Measurements from ENCODE around the gene ANKRD33B. TPM values are rescaled to one million over a fixed set of nuclear protein-coding genes. Genes with fewer than 3 reads are reported as not detected.

ANKRD33B gene
- total RNA-seq, 1 donor from 2014 or later, result 170 TPM

DNA sequence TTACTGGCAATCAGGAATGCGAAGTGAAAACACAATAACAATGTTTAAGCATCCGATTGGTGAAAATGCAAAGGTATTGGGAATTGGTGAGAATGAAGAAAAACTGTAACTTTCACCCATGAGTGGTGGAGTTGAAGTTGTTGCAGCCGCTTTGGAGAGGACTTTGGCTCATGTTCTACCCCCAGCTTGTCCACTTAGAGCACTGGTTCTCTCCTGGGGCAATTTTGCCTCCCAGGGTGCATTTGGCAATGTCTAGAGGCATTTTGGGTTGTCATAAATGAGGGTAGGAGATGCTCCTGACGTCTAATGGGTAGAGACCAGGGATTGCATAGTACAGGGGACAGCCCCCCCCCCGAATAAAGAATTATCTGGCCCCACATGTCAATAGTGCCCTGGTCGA is 46.2 kb downstream of the ANKRD33B start:
- Mint-ChIP-seq H3K27ac (no peak overlapping the region), H3K4me1 (peaks cover 83% of the 10 kb centered on the region), H3K4me3 (no peak overlapping the region), H3K27me3 (no peaks in the 10 kb centered on the region), H3K36me3 (ENCODE audit: low read depth) (peaks cover 13% of the 10 kb centered on the region), H3K9me3 (no peaks in the 10 kb centered on the region)
- ATAC-seq (ENCODE audit: low read depth) (no peak), DNase-seq (no peak)
- ChIA-PET POLR2A (interaction anchor here (0.6 to 1.2 kb wide), 2 partner anchors 11 to 45 kb away, joined by 4 to 5 read pairs; no protein-coding TSS in a partner anchor), CTCF (interaction anchor here (0.8 kb wide), 1 partner anchor 21 kb away, joined by 3 read pairs; no protein-coding TSS in a partner anchor)
- intact Hi-C loops (cut with micrococcal nuclease), result no loop called here
- TF ChIP-seq, protein P1, sequence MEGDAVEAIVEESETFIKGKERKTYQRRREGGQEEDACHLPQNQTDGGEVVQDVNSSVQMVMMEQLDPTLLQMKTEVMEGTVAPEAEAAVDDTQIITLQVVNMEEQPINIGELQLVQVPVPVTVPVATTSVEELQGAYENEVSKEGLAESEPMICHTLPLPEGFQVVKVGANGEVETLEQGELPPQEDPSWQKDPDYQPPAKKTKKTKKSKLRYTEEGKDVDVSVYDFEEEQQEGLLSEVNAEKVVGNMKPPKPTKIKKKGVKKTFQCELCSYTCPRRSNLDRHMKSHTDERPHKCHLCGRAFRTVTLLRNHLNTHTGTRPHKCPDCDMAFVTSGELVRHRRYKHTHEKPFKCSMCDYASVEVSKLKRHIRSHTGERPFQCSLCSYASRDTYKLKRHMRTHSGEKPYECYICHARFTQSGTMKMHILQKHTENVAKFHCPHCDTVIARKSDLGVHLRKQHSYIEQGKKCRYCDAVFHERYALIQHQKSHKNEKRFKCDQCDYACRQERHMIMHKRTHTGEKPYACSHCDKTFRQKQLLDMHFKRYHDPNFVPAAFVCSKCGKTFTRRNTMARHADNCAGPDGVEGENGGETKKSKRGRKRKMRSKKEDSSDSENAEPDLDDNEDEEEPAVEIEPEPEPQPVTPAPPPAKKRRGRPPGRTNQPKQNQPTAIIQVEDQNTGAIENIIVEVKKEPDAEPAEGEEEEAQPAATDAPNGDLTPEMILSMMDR (IDR thresholded peaks at IDR 0.05), result no peak

DNA sequence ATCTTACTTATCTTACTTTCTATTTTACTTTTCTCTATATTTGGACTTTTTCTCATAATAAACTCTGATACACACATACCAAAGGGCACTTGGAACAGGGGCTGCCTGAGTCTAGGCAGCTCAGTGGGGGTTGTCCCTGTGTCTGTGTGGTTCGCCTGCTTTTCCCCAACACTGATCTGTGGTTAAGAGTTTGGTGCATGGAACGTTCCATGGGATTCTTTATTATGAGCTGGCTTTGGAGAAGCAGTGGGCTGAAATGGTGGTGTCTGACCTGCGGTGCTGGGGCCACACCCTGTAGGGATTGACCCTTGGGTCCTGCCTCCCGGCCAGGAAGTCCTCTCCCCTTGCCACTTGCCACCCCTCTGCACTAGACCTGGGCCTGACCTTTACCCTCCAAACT is 47.4 kb downstream of the ANKRD33B start:
- TF ChIP-seq, protein P1 (IDR thresholded peaks at IDR 0.05), result no peak
- POLR2A ChIA-PET, result interaction anchor here (1.2 kb wide), 1 partner anchor 46 kb away, joined by 5 read pairs; no protein-coding TSS in a partner anchor
- Mint-ChIP-seq H3K27ac (no peak overlapping the region), H3K4me3 (no peak overlapping the region), H3K36me3 (ENCODE audit: low read depth) (peaks cover 8% of the 10 kb centered on the region), H3K4me1 (peaks cover 73% of the 10 kb centered on the region), H3K27me3 (no peaks in the 10 kb centered on the region), H3K9me3 (no peaks in the 10 kb centered on the region)
- intact Hi-C loops (cut with micrococcal nuclease), result no loop called here
- ATAC-seq (ENCODE audit: low read depth), result no peak
- DNase-seq, result no peak
- CTCF ChIA-PET, result interaction anchor here (1.3 kb wide), 1 partner anchor 16 kb away, joined by 4 read pairs; no protein-coding TSS in a partner anchor

DNA sequence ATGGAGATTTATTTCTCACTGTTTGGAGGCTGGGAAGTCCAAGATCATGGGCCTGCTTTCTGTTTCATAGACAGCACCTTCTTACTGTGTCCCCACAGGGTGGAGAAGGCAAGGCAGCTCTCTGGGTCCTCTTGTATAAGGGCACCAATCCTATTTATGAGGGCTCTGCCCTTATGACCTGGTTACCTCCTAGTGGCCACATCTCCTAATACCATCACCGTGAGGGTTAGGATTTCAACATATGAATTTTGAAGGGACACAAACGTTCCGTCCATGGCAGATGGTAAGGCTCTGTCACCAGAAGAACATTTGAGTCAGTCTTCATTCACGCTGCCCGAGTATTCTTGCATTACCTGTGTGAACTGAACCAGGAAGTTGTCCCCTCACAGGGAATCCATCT is 48.4 kb downstream of the ANKRD33B start:
- H3K9me3 Mint-ChIP-seq, result no peaks in the 10 kb centered on the region
- peak overlapping the region; percentile 3 for H3K4me3 Mint-ChIP-seq
- H3K27me3 Mint-ChIP-seq, result no peaks in the 10 kb centered on the region
- intact Hi-C loops (cut with micrococcal nuclease), result no loop called here
- ChIA-PET POLR2A (no interaction called here), CTCF (no interaction called here)
- DNase-seq, result no peak
- peaks cover 65% of the 10 kb centered on the region for H3K4me1 Mint-ChIP-seq
- peak overlapping the region; percentile 35 for H3K27ac Mint-ChIP-seq
- TF ChIP-seq, protein P1 (IDR thresholded peaks at IDR 0.05), result no peak
- ATAC-seq (ENCODE audit: low read depth), result no peak
- H3K36me3 Mint-ChIP-seq (ENCODE audit: low read depth), result peaks cover 10% of the 10 kb centered on the region

DNA sequence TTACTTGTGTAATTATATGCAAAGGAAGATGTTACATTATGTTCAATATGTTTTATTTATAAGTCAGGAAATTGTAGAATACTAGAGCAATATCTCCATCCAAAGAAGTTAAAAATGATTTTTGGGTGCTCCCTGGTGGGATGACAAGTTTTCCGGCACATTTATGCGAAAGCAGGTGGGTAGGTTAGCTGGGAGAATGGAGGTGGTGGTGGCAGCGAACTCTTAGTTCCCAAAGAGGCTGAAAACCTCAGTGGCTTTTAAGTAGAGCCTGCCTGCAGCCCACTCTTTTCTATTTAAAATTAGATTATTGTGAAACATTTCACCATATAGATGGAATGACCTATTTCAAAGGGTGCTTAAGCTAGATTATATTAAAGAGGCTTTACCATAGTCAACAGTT is 51.8 kb downstream of the ANKRD33B start:
- TF ChIP-seq, protein P1 (IDR thresholded peaks at IDR 0.05), result no peak
- CTCF ChIA-PET, result interaction anchor here (3.0 kb wide), 1 partner anchor 12 kb away, joined by 11 read pairs; no protein-coding TSS in a partner anchor
- peaks cover 54% of the 10 kb centered on the region for H3K4me1 Mint-ChIP-seq
- no peaks in the 10 kb centered on the region for H3K27me3 Mint-ChIP-seq
- H3K36me3 Mint-ChIP-seq (ENCODE audit: low read depth), result peaks cover 44% of the 10 kb centered on the region
- H3K27ac Mint-ChIP-seq, result no peak overlapping the region
- POLR2A ChIA-PET, result interaction anchor here (0.5 to 0.6 kb wide), 2 partner anchors 33 to 42 kb away, joined by 3 to 5 read pairs; no protein-coding TSS in a partner anchor
- H3K4me3 Mint-ChIP-seq, result no peak overlapping the region
- intact Hi-C loops (cut with micrococcal nuclease), result no loop called here
- ATAC-seq (ENCODE audit: low read depth) (no peak), DNase-seq (no peak)
- no peaks in the 10 kb centered on the region for H3K9me3 Mint-ChIP-seq

DNA sequence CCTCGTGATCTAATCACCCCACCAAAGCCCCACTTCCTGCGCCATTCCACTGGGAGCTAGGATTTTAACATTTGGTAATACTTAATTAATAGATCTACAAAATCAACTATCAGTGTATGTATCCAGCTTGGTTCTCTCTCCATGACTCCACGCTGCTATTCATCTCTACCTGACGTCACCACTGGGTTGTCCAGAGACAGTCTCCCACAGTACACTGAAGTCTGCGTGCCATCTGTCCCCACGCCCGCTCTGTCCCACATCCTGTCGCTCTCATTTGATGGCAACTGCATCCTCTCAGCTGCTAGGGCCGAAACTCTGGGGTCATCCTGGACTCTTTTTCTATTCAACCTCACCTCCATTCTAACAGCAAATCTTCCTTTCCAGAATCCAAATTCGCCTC is 53.2 kb downstream of the ANKRD33B start:
- Mint-ChIP-seq H3K4me3 (no peak overlapping the region), H3K27ac (no peak overlapping the region), H3K9me3 (peaks cover 2% of the 10 kb centered on the region), H3K27me3 (no peaks in the 10 kb centered on the region), H3K4me1 (peaks cover 59% of the 10 kb centered on the region), H3K36me3 (ENCODE audit: low read depth) (peaks cover 58% of the 10 kb centered on the region)
- CTCF ChIA-PET, result interaction anchor here (1.1 kb wide), 1 partner anchor 10 kb away, joined by 4 read pairs; no protein-coding TSS in a partner anchor
- ATAC-seq (ENCODE audit: low read depth) (no peak), DNase-seq (no peak)
- TF ChIP-seq, protein P1 (IDR thresholded peaks at IDR 0.05), result no peak
- POLR2A ChIA-PET, result interaction anchor here (0.7 to 1.0 kb wide), 2 partner anchors 53 to 135 kb away, joined by 3 to 5 read pairs; partner anchors contain the start of gene ANKRD33B
- intact Hi-C loops (cut with micrococcal nuclease), result no loop called here

Data from activated B cell treated with CpG ODN at 0.5 μM for 24 hours (primary cell).